Skeletal muscle tissue (tissue), 4 donors: ENCODE data around the gene VGLL3. TPM values are rescaled to one million over a fixed set of nuclear protein-coding genes. Genes with fewer than 3 reads are reported as not detected.
"Not testable (repeated sequence)": the region's sequence is repeated elsewhere in the genome, so short reads cannot be mapped to it uniquely, and the experiment has no call there.

Experiments
- H3K27ac ChIP-seq: one replicate; pipeline ENCODE4 v1.7.0; 2013; ENCODE audit warnings: mild to moderate bottlenecking, low read depth, low read length, inconsistent platforms
- H3K27me3 ChIP-seq, 3 donors: one replicate each; pipeline ENCODE4 v1.7.0; 2013; ENCODE audit warnings: low read length in 3 of 3; ENCODE audit not compliant: control insufficient read depth in 3 of 3, insufficient read depth in 3 of 3
- H3K36me3 ChIP-seq, 3 donors: one replicate each; pipeline ENCODE4 v1.7.0; 2013; ENCODE audit warnings: low read length in 3 of 3; ENCODE audit not compliant: control insufficient read depth in 3 of 3, insufficient read depth in 3 of 3
- H3K4me1 ChIP-seq, 3 donors: one replicate each; pipeline ENCODE4 v1.7.0; 2013; ENCODE audit warnings: low read length in 3 of 3, mild to moderate bottlenecking in 3 of 3; ENCODE audit not compliant: control insufficient read depth in 3 of 3, insufficient read depth in 3 of 3
- H3K4me3 ChIP-seq, 3 donors: one replicate each; pipeline ENCODE4 v1.7.0; 2013; ENCODE audit warnings: low read length in 3 of 3
- H3K9ac ChIP-seq, 3 donors: one replicate each; pipeline ENCODE4 v1.7.0; 2013; ENCODE audit warnings: low read length in 3 of 3, mild to moderate bottlenecking in 3 of 3, moderate library complexity in 2 of 3, low read depth in 1 of 3
- H3K9me3 ChIP-seq, 3 donors: one replicate each; pipeline ENCODE4 v1.7.0; 2013; ENCODE audit warnings: low read length in 3 of 3; ENCODE audit not compliant: control insufficient read depth in 3 of 3
- total RNA-seq: library from RNA; depleted of rRNA; stranded (reverse); fragments of >200 nt; gene quantifications from one replicate; pipeline ENCODE4 v1.2.3, GENCODE V29; 2014
- donor health status: Osteomylitis.

The VGLL3 gene
- total RNA-seq: 17.7 TPM

- peak within 1 kb of the TSS; percentile 70 to 84 (median 75) for H3K4me3 ChIP-seq
- H3K36me3 ChIP-seq: no peaks in the 10 kb centered on the region
- peaks cover 4 to 20% (median 8%) of the 10 kb centered on the region in 3 donors for H3K4me1 ChIP-seq
- peak within 1 kb of the TSS; percentile 54 to 79 (median 75) for H3K9ac ChIP-seq
- peak within 1 kb of the TSS; percentile 74 for H3K27ac ChIP-seq
- H3K9me3 ChIP-seq: no peaks in the 10 kb centered on the region
- H3K27me3 ChIP-seq: peaks cover 7 to 14% (median 9%) of the 10 kb centered on the region in 3 donors
Observed at GRCh38 chr3:86990734-86991481, at the start of gene VGLL3. VGLL3 (minus strand) TSS chr3:86991149; CDS start chr3:86990743, 406 bp downstream.

GRCh38 chr3:87037652-87038051, 46.7 kb upstream of the VGLL3 start:
- H3K9me3 ChIP-seq: no peaks in the 10 kb centered on the region
- no peak overlapping the region for H3K9ac ChIP-seq
- no peak overlapping the region for H3K27ac ChIP-seq
- H3K27me3 ChIP-seq: no peaks in the 10 kb centered on the region
- H3K36me3 ChIP-seq: no peaks in the 10 kb centered on the region
- H3K4me3 ChIP-seq: no peak overlapping the region
- no peaks in the 10 kb centered on the region for H3K4me1 ChIP-seq

- Histone ChIP-seq H3K4me3 (no peak overlapping the region), H3K9ac (no peak overlapping the region), H3K9me3 (no peaks in the 10 kb centered on the region), H3K27me3 (no peaks in the 10 kb centered on the region), H3K27ac (no peak overlapping the region), H3K4me1 (no peaks in the 10 kb centered on the region), H3K36me3 (no peaks in the 10 kb centered on the region)
Observed at GRCh38 chr3:87036671-87037070, 45.7 kb upstream of the VGLL3 start.

GRCh38 chr3:87035339-87035738, 44.4 kb upstream of the VGLL3 start:
- no peak overlapping the region for H3K27ac ChIP-seq
- H3K4me3 ChIP-seq: no peak overlapping the region
- no peaks in the 10 kb centered on the region for H3K4me1 ChIP-seq
- H3K9me3 ChIP-seq: no peaks in the 10 kb centered on the region
- no peaks in the 10 kb centered on the region for H3K27me3 ChIP-seq
- no peak overlapping the region for H3K9ac ChIP-seq
- H3K36me3 ChIP-seq: no peaks in the 10 kb centered on the region

- H3K36me3 ChIP-seq: no peaks in the 10 kb centered on the region
- no peak overlapping the region for H3K9ac ChIP-seq
- no peak overlapping the region for H3K27ac ChIP-seq
- no peaks in the 10 kb centered on the region for H3K27me3 ChIP-seq
- H3K9me3 ChIP-seq: no peaks in the 10 kb centered on the region
- no peak overlapping the region for H3K4me3 ChIP-seq
- H3K4me1 ChIP-seq: no peaks in the 10 kb centered on the region
Observed at GRCh38 chr3:87033205-87033604, 42.3 kb upstream of the VGLL3 start.

GRCh38 chr3:87025661-87026645, 35.0 kb upstream of the VGLL3 start:
- Histone ChIP-seq H3K27ac (no peak overlapping the region), H3K9me3 (no peaks in the 10 kb centered on the region), H3K9ac (no peak overlapping the region), H3K4me1 (no peaks in the 10 kb centered on the region), H3K27me3 (no peaks in the 10 kb centered on the region), H3K4me3 (no peak overlapping the region), H3K36me3 (no peaks in the 10 kb centered on the region)

- H3K9me3 ChIP-seq, H3K4me3 ChIP-seq, H3K27ac ChIP-seq, H3K9ac ChIP-seq, H3K27me3 ChIP-seq, H3K4me1 ChIP-seq, H3K36me3 ChIP-seq: not testable (repeated sequence)
Observed at GRCh38 chr3:87017370-87017769, 26.4 kb upstream of the VGLL3 start.

GRCh38 chr3:87009271-87009670, 18.3 kb upstream of the VGLL3 start:
- H3K36me3 ChIP-seq: no peaks in the 10 kb centered on the region
- H3K9ac ChIP-seq: no peak overlapping the region
- H3K4me1 ChIP-seq: no peaks in the 10 kb centered on the region
- H3K4me3 ChIP-seq: no peak overlapping the region
- H3K27me3 ChIP-seq: no peaks in the 10 kb centered on the region
- H3K27ac ChIP-seq: no peak overlapping the region
- no peaks in the 10 kb centered on the region for H3K9me3 ChIP-seq

- Histone ChIP-seq H3K4me3 (no peak overlapping the region), H3K27ac (no peak overlapping the region), H3K4me1 (no peaks in the 10 kb centered on the region), H3K36me3 (no peaks in the 10 kb centered on the region), H3K9ac (no peak overlapping the region), H3K27me3 (no peaks in the 10 kb centered on the region), H3K9me3 (no peaks in the 10 kb centered on the region)
Observed at GRCh38 chr3:87006844-87007439, 16.0 kb upstream of the VGLL3 start.
